GM12878 (cell line): Measurements from ENCODE around the gene AIG1. TPM values are rescaled to one million over a fixed set of nuclear protein-coding genes. Genes with fewer than 3 reads are reported as not detected.

ENCODE experiments used
- ATAC-seq: fragments of 200-7000 bp; cut with Tn5 transposase; 3 replicates; pipeline ENCODE4 v1.9.1; 2020; ENCODE audit warnings: mild to moderate bottlenecking, moderate library complexity
- BruUV-seq: library from RNA; stranded (reverse); fragments of 400-500 nt; replicated peaks from 2 replicates; lab custom pipeline; 2021; lab: Mats Ljungman, UMichigan
- CTCF ChIA-PET: fragments of 300-600 bp; sonication (Branson Sonifier 250); formaldehyde crosslinking; extraction: SDS; loops from one replicate; lab custom pipeline; 2021; ENCODE audit warnings: inconsistent platforms; lab: Yijun Ruan, JAX
- POLR2A ChIA-PET: fragments of 350-600 bp; formaldehyde crosslinking; extraction: SDS; loops from one replicate; lab custom pipeline; 2021; ENCODE audit warnings: inconsistent platforms; lab: Charles Lee
- RAD21 ChIA-PET: fragments of 300-600 bp; sonication (Branson Sonifier 250); formaldehyde crosslinking; loops from one replicate; lab custom pipeline; 2023; ENCODE audit warnings: antibody characterized with exemption; ENCODE audit not compliant: unreplicated experiment; lab: Charles Lee
- SMC1A ChIA-PET: fragments of 300-600 bp; sonication (Branson Sonifier 250); formaldehyde crosslinking; loops from one replicate; lab custom pipeline; 2023; ENCODE audit not compliant: unreplicated experiment, uncharacterized antibody; lab: Charles Lee
- DNase-seq: peaks from one replicate; pipeline ENCODE4 v3.0.0-alpha.2; 2011; ENCODE audit warnings: low read depth, low spot score
- FAIRE-seq: peaks from 3 replicates; lab custom pipeline; 2011; peaks lifted over from hg19 to GRCh38; lab: Jason Lieb, UNC
- H2AFZ ChIP-seq: 2 replicates; pipeline ENCODE4 v1.6.0; 2011; ENCODE audit warnings: low read depth, low read length, control low read depth; ENCODE audit not compliant: control insufficient read depth
- H3K27ac ChIP-seq: 2 replicates; pipeline ENCODE4 v1.5.1; 2011; ENCODE audit warnings: control low read depth; ENCODE audit not compliant: control insufficient read depth, insufficient read depth
- H3K27me3 ChIP-seq, 2 experiments: replicated peaks in 1 of 2; 2 replicates each; pipeline versions ENCODE4 v1.6.0 to v1.6.1; 2011; ENCODE audit warnings: low read length in 1 of 2; ENCODE audit not compliant: control insufficient read depth in 2 of 2, insufficient read depth in 2 of 2
- H3K36me3 ChIP-seq, 2 experiments: 2 replicates each; pipeline ENCODE4 v1.5.1; 2011; ENCODE audit warnings: low read length in 1 of 2; ENCODE audit not compliant: control insufficient read depth in 2 of 2, insufficient read depth in 2 of 2
- H3K4me1 ChIP-seq: 2 replicates; pipeline ENCODE4 v1.6.1; 2011; ENCODE audit warnings: mild to moderate bottlenecking, low read length, moderate library complexity, mixed read lengths; ENCODE audit not compliant: control insufficient read depth, insufficient read depth
- H3K4me2 ChIP-seq: 2 replicates; pipeline ENCODE4 v1.6.0; 2011; ENCODE audit warnings: control low read depth; ENCODE audit not compliant: control insufficient read depth, insufficient read depth
- H3K4me3 ChIP-seq: fragments of 200-600 bp; sonication (generic); 2 replicates; pipeline ENCODE4 v1.5.1; 2016
- H3K79me2 ChIP-seq: 2 replicates; pipeline ENCODE4 v1.6.0; 2011; ENCODE audit warnings: low read length; ENCODE audit not compliant: control insufficient read depth, insufficient read depth
- H3K9ac ChIP-seq: 2 replicates; pipeline ENCODE4 v1.8.0; 2011; ENCODE audit warnings: low read length, control low read depth, mixed read lengths; ENCODE audit not compliant: control insufficient read depth, insufficient read depth
- H3K9me3 ChIP-seq: replicated peaks from 3 replicates; pipeline ENCODE4 v1.5.1; 2011; ENCODE audit warnings: mild to moderate bottlenecking, low read length; ENCODE audit not compliant: control insufficient read depth, insufficient read depth
- H4K20me1 ChIP-seq: 2 replicates; pipeline ENCODE4 v1.6.0; 2011; ENCODE audit not compliant: control insufficient read depth, insufficient read depth
- BCL11A ChIP-seq: IDR thresholded peaks from 2 replicates; pipeline ENCODE4 v1.6.1; 2011; ENCODE audit warnings: low read depth, low read length
- CBX3 ChIP-seq: fragments of 200-600 bp; sonication (generic); IDR thresholded peaks from 2 replicates; pipeline ENCODE4 v1.6.1; 2016; ENCODE audit warnings: low read depth, borderline replicate concordance
- CREB1 ChIP-seq: IDR thresholded peaks from 2 replicates; pipeline ENCODE4 v1.6.1; 2012; ENCODE audit warnings: low read depth, mild to moderate bottlenecking, inconsistent platforms
- DPF2 ChIP-seq: fragments of 450-650 bp; IDR thresholded peaks from 2 replicates; pipeline ENCODE4 v1.6.1; 2017; ENCODE audit warnings: mild to moderate bottlenecking
- KDM1A ChIP-seq: fragments of 200-600 bp; sonication (generic); IDR thresholded peaks from 2 replicates; pipeline ENCODE4 v1.6.1; 2016; ENCODE audit warnings: borderline replicate concordance
- MTA3 ChIP-seq: IDR thresholded peaks from 2 replicates; pipeline ENCODE4 v1.6.1; 2012; ENCODE audit warnings: low read length, inconsistent platforms, borderline replicate concordance
- MYB ChIP-seq: fragments of 150-350 bp; IDR thresholded peaks from 2 replicates; pipeline ENCODE4 v1.6.1; 2014; ENCODE audit warnings: mild to moderate bottlenecking, low read depth, low read length, borderline replicate concordance
- POU2F2 ChIP-seq: IDR thresholded peaks from 3 replicates; pipeline ENCODE4 v1.6.1; 2011; ENCODE audit warnings: low read depth, mild to moderate bottlenecking, low read length, borderline replicate concordance
- RB1 ChIP-seq: fragments of 450-650 bp; formaldehyde crosslinking; IDR thresholded peaks from 2 replicates; pipeline ENCODE4 v1.6.1; 2017; ENCODE audit warnings: mild to moderate bottlenecking, borderline replicate concordance
- SIX5 ChIP-seq: IDR thresholded peaks from 2 replicates; pipeline ENCODE4 v1.6.1; 2011; ENCODE audit warnings: mild to moderate bottlenecking, low read depth, low read length, moderate library complexity; ENCODE audit not compliant: severe bottlenecking
- SP1 ChIP-seq: IDR thresholded peaks from one replicate; pipeline ENCODE4 v1.6.1; 2011; ENCODE audit warnings: low read depth, low read length
- STAT3 ChIP-seq: IDR thresholded peaks from 2 replicates; pipeline ENCODE4 v1.6.1; 2011; ENCODE audit warnings: low read depth, low read length, improper control_type of control experiment
- YY1 ChIP-seq: IDR thresholded peaks from 2 replicates; pipeline ENCODE4 v1.6.1; 2011; ENCODE audit warnings: low read depth, mild to moderate bottlenecking, low read length
- ZNF217 ChIP-seq: fragments of 450-650 bp; IDR thresholded peaks from 2 replicates; pipeline ENCODE4 v1.6.1; 2017; ENCODE audit warnings: antibody characterized with exemption, mild to moderate bottlenecking
- ZNF622 ChIP-seq: fragments of 450-650 bp; IDR thresholded peaks from 2 replicates; pipeline ENCODE4 v1.6.1; 2017; ENCODE audit warnings: mild to moderate bottlenecking, inconsistent platforms
- WGBS: methylation state at CpG from one replicate; pipeline ENCODE4 v1.1.6; 2016; ENCODE audit warnings: low lambda C conversion rate; ENCODE audit not compliant: insufficient replicate concordance, insufficient coverage; ENCODE audit errors: missing lambda C conversion rate; 5-methylcytosine and 5-hydroxymethylcytosine counted together
- in situ Hi-C: fragments of 300-500 bp; cut with MboI; formaldehyde crosslinking; loops from 9 replicates; pipeline ENCODE4 v1.14.3; 2018; ENCODE audit warnings: mixed read lengths
- intact Hi-C: fragments of 100-400 bp; cut with micrococcal nuclease; formaldehyde crosslinking; loops from one replicate; pipeline ENCODE4 v1.14.2; 2022; ENCODE audit not compliant: unreplicated experiment
- polyA plus RNA-seq, 11 experiments: library from polyadenylated mRNA; depleted of rRNA in 4 of 11; unstranded in 6 of 11; stranded (reverse) in 5 of 11; fragments of >200 nt; fragmentation: Nextera tagmentation in 4 of 11; fragmentation: Illumina TruSeq in 1 of 11; extraction: Ambion mirVana in 4 of 11; extraction: Trizol in 1 of 11; gene quantifications; 1 replicate in 1 of 11; 2 replicates in 10 of 11; pipeline versions ENCODE4 v1.2.1 to v1.2.3, GENCODE V29; 2011 to 2016; ENCODE audit warnings: inconsistent platforms in 2 of 11, missing spikeins in 2 of 11, low read depth in 1 of 11
- total RNA-seq, 4 experiments: library from RNA; depleted of rRNA in 3 of 4; stranded (reverse); fragments of >200 nt in 3 of 4; fragmentation: Illumina TruSeq in 1 of 4; extraction: Trizol in 1 of 4; gene quantifications; 2 replicates each; pipeline versions ENCODE4 v1.2.1 to v1.2.3, GENCODE V29; 2013 to 2021
- TF ChIP-seq, protein P1 (sequence below): fragments of 150-350 bp; IDR thresholded peaks from 2 replicates; pipeline ENCODE4 v1.6.1; 2016; ENCODE audit warnings: low read depth, low read length
- TF ChIP-seq, protein P2 (sequence below): IDR thresholded peaks from 2 replicates; pipeline ENCODE4 v1.6.1; 2012; ENCODE audit warnings: low read depth, low read length, improper control_type of control experiment

AIG1 gene
- total and polyA plus RNA-seq, 10 of the 15 experiments (the other 5 are each of a cell fraction or from before 2014, with no cell fraction given): 27.0 to 74.5 (median 36.4) TPM

DNA sequence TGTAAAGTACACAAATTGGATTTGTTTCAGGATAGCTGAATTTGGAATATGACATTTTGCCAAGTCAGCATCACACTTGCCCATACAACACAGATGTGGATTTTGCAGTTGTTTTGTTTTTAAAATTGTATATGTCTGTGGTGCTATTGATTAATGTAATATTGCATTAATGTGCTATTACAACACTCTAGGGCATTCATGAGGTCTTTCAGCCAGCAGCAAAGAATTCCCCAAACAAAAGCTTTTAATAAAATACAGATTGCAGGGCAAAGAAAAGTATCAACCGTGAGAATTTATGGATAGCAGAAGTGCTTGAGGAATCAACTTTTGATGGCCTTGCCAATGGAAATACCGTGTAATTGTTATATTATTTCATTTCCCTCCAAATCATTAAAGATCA is 144.9 kb downstream of the AIG1 start (continued):
- TF ChIP-seq, protein P1, sequence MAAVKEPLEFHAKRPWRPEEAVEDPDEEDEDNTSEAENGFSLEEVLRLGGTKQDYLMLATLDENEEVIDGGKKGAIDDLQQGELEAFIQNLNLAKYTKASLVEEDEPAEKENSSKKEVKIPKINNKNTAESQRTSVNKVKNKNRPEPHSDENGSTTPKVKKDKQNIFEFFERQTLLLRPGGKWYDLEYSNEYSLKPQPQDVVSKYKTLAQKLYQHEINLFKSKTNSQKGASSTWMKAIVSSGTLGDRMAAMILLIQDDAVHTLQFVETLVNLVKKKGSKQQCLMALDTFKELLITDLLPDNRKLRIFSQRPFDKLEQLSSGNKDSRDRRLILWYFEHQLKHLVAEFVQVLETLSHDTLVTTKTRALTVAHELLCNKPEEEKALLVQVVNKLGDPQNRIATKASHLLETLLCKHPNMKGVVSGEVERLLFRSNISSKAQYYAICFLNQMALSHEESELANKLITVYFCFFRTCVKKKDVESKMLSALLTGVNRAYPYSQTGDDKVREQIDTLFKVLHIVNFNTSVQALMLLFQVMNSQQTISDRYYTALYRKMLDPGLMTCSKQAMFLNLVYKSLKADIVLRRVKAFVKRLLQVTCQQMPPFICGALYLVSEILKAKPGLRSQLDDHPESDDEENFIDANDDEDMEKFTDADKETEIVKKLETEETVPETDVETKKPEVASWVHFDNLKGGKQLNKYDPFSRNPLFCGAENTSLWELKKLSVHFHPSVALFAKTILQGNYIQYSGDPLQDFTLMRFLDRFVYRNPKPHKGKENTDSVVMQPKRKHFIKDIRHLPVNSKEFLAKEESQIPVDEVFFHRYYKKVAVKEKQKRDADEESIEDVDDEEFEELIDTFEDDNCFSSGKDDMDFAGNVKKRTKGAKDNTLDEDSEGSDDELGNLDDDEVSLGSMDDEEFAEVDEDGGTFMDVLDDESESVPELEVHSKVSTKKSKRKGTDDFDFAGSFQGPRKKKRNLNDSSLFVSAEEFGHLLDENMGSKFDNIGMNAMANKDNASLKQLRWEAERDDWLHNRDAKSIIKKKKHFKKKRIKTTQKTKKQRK: no peak
- no peak for TF ChIP-seq MYB
- TF ChIP-seq KDM1A: no peak
- no peak for TF ChIP-seq MTA3
- TF ChIP-seq RB1: no peak
- TF ChIP-seq SIX5: no peak
- TF ChIP-seq, all 136 proteins: peak for 0

DNA sequence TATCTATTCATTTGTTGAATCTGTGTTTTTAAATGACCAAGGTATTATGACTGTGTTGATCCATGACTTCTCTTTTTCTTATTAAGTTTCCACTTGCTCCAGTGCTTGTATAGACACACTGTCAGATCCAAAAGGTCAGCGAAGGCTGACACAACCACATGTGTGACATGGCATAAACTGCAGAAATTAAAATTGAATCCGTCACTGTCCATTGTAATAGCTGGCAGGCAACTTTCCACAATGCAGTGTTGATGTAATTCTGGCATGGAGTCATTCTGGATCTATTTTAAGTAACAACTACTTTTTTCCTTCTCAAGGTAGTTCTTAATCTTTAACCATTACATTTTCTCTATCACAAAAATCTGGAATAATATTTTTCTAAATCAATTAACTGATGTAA is 145.3 kb downstream of the AIG1 start:
- Histone ChIP-seq H3K9me3 (no peaks in the 10 kb centered on the region), H2AFZ (no peak overlapping the region), H3K4me3 (no peak overlapping the region), H3K27me3 (no peaks in the 10 kb centered on the region), H3K27ac (no peak overlapping the region), H3K79me2 (no peaks in the 10 kb centered on the region), H3K36me3 (no peaks in the 10 kb centered on the region), H3K9ac (no peak overlapping the region), H4K20me1 (no peaks in the 10 kb centered on the region), H3K4me2 (no peak overlapping the region), H3K4me1 (no peaks in the 10 kb centered on the region)
- in situ Hi-C loops: no loop called here
- ChIA-PET SMC1A (no interaction called here), CTCF (no interaction called here), RAD21 (no interaction called here), POLR2A (no interaction called here)
- DNase-seq: no peak
- 57% methylated on average over 2 of the region's 2 CpGs for WGBS
- no peak for FAIRE-seq
- intact Hi-C loops: no loop called here
- ATAC-seq: no peak
- BruUV-seq: no TSS peak
- TF ChIP-seq ZNF217: no peak
- TF ChIP-seq ZNF622: no peak
- no peak for TF ChIP-seq SP1
- TF ChIP-seq POU2F2: no peak
- TF ChIP-seq BCL11A: no peak
- TF ChIP-seq CREB1: no peak
- no peak for TF ChIP-seq YY1
- TF ChIP-seq DPF2: no peak
- no peak for TF ChIP-seq MYB
- no peak for TF ChIP-seq STAT3
- no peak for TF ChIP-seq CBX3
- TF ChIP-seq, protein P2, sequence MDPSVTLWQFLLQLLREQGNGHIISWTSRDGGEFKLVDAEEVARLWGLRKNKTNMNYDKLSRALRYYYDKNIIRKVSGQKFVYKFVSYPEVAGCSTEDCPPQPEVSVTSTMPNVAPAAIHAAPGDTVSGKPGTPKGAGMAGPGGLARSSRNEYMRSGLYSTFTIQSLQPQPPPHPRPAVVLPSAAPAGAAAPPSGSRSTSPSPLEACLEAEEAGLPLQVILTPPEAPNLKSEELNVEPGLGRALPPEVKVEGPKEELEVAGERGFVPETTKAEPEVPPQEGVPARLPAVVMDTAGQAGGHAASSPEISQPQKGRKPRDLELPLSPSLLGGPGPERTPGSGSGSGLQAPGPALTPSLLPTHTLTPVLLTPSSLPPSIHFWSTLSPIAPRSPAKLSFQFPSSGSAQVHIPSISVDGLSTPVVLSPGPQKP: no peak
